GM23338 (cell line): ENCODE data around the gene LMO1. TPM values are rescaled to one million over a fixed set of nuclear protein-coding genes. Genes with fewer than 3 reads are reported as not detected.

ENCODE experiments used
- ATAC-seq: fragments of 200-7000 bp; cut with Tn5 transposase; 3 replicates; pipeline ENCODE4 v1.9.1; 2020
- DNase-seq: peaks from one replicate; pipeline ENCODE4 v3.0.0-alpha.2; 2015; ENCODE audit warnings: low spot score
- H2AFZ ChIP-seq: fragments of 200-600 bp; sonication (generic); 2 replicates; pipeline ENCODE4 v1.8.0; 2016; ENCODE audit warnings: antibody characterized with exemption, mild to moderate bottlenecking, moderate library complexity
- H3F3A ChIP-seq: fragments of 200-600 bp; sonication (generic); replicated peaks from 2 replicates; pipeline ENCODE4 v1.8.0; 2017; ENCODE audit warnings: antibody characterized with exemption, mixed run types, low read depth
- H3K27ac ChIP-seq: fragments of 200-600 bp; sonication (generic); 2 replicates; pipeline ENCODE4 v1.6.1; 2016; ENCODE audit warnings: low read depth
- H3K27me3 ChIP-seq: fragments of 200-600 bp; sonication (generic); 2 replicates; pipeline ENCODE4 v1.8.0; 2016; ENCODE audit warnings: mild to moderate bottlenecking, mixed run types, moderate library complexity; ENCODE audit not compliant: insufficient read depth
- H3K36me3 ChIP-seq: fragments of 200-600 bp; sonication (generic); 2 replicates; pipeline ENCODE4 v1.8.0; 2016; ENCODE audit warnings: mild to moderate bottlenecking; ENCODE audit not compliant: insufficient read depth
- H3K4me1 ChIP-seq: fragments of 200-600 bp; sonication (generic); 2 replicates; pipeline ENCODE4 v1.8.0; 2016; ENCODE audit warnings: mild to moderate bottlenecking, moderate library complexity; ENCODE audit not compliant: insufficient read depth
- H3K4me2 ChIP-seq: fragments of 200-600 bp; sonication (generic); 2 replicates; pipeline ENCODE4 v1.7.1; 2017; ENCODE audit warnings: mixed run types
- H3K4me3 ChIP-seq: fragments of 200-600 bp; sonication (generic); 2 replicates; pipeline ENCODE4 v1.6.1; 2016; ENCODE audit warnings: mixed run types
- H3K79me2 ChIP-seq: fragments of 200-600 bp; sonication (generic); replicated peaks from 2 replicates; pipeline ENCODE4 v1.8.0; 2017; ENCODE audit warnings: mild to moderate bottlenecking; ENCODE audit not compliant: insufficient read depth
- H3K9me2 ChIP-seq: fragments of 200-600 bp; sonication (generic); 2 replicates; pipeline ENCODE4 v1.8.0; 2017; ENCODE audit not compliant: insufficient read depth
- H4K20me1 ChIP-seq: fragments of 200-600 bp; sonication (generic); replicated peaks from 2 replicates; pipeline ENCODE4 v1.8.0; 2017; ENCODE audit warnings: mild to moderate bottlenecking; ENCODE audit not compliant: insufficient read depth
- H3K27ac Mint-ChIP-seq: 2 replicates; pipeline ENCODE4 v1.8.0; 2020; ENCODE audit warnings: inconsistent platforms, mild to moderate bottlenecking, moderate library complexity, mixed read lengths
- H3K27me3 Mint-ChIP-seq: 3 replicates; pipeline ENCODE4 v1.8.0; 2022; ENCODE audit warnings: low read depth, mild to moderate bottlenecking, moderate library complexity, mixed read lengths, inconsistent platforms; ENCODE audit not compliant: insufficient read depth, poor library complexity
- H3K36me3 Mint-ChIP-seq: 3 replicates; pipeline ENCODE4 v1.8.0; 2021; ENCODE audit warnings: low read depth, mild to moderate bottlenecking, inconsistent platforms, moderate library complexity, mixed read lengths
- H3K4me1 Mint-ChIP-seq: 3 replicates; pipeline ENCODE4 v1.8.0; 2020; ENCODE audit warnings: mild to moderate bottlenecking, inconsistent platforms, mixed read lengths
- H3K4me3 Mint-ChIP-seq: 3 replicates; pipeline ENCODE4 v1.8.0; 2021; ENCODE audit warnings: moderate library complexity, mild to moderate bottlenecking, inconsistent platforms, mixed read lengths
- H3K9me3 Mint-ChIP-seq: 3 replicates; pipeline ENCODE4 v1.8.0; 2020; ENCODE audit warnings: moderate library complexity, mild to moderate bottlenecking, inconsistent platforms, mixed read lengths
- CREB1 ChIP-seq: fragments of 250-450 bp; sonication (Bioruptor Pico); IDR thresholded peaks from 2 replicates; pipeline ENCODE4 v1.5.0; 2020; ENCODE audit warnings: low read depth, mild to moderate bottlenecking, moderate library complexity
- EZH2 ChIP-seq: fragments of 200-600 bp; sonication (generic); IDR thresholded peaks from one replicate; pipeline ENCODE4 v1.8.0; 2017; ENCODE audit warnings: antibody characterized with exemption, mild to moderate bottlenecking, low read depth; ENCODE audit not compliant: unreplicated experiment
- EZH2phosphoT487 ChIP-seq: fragments of 200-600 bp; sonication (generic); IDR thresholded peaks from one replicate; pipeline ENCODE4 v1.8.1; 2018; ENCODE audit warnings: antibody characterized with exemption; ENCODE audit not compliant: unreplicated experiment
- JUNB ChIP-seq: IDR thresholded peaks from one replicate; pipeline ENCODE4 v1.6.1; 2016; ENCODE audit warnings: antibody characterized with exemption; ENCODE audit not compliant: unreplicated experiment
- NANOG ChIP-seq: IDR thresholded peaks from 2 replicates; pipeline ENCODE4 v1.6.1; 2016; ENCODE audit warnings: antibody characterized with exemption, borderline replicate concordance
- POLR2AphosphoS5 ChIP-seq: IDR thresholded peaks from 2 replicates; pipeline ENCODE4 v1.6.1; 2016; ENCODE audit warnings: antibody characterized with exemption, low read depth
- STAT1 ChIP-seq: IDR thresholded peaks from one replicate; pipeline ENCODE4 v1.6.1; 2016; ENCODE audit warnings: antibody characterized with exemption; ENCODE audit not compliant: unreplicated experiment
- ZNF114 ChIP-seq: fragments of 250-450 bp; sonication (Bioruptor Pico); IDR thresholded peaks from 2 replicates; pipeline ENCODE4 v1.5.0; 2020; ENCODE audit warnings: mild to moderate bottlenecking, moderate library complexity
- ZNF331 ChIP-seq: fragments of 250-450 bp; sonication (Bioruptor Pico); IDR thresholded peaks from 2 replicates; pipeline ENCODE4 v1.5.0; 2020; ENCODE audit warnings: low read depth, mild to moderate bottlenecking, moderate library complexity
- polyA plus RNA-seq: library from polyadenylated mRNA; unstranded; fragments of >200 nt; fragmentation: Nextera tagmentation; extraction: Ambion mirVana; gene quantifications from 2 replicates; pipeline ENCODE4 v1.2.1, GENCODE V29; 2016
- total RNA-seq: library from RNA; depleted of rRNA; stranded (reverse); fragments of >200 nt; shearing (Covaris generic); gene quantifications from 2 replicates; pipeline ENCODE4 v1.2.3, GENCODE V29; 2014
- TF ChIP-seq, protein P1 (sequence below): fragments of 250-450 bp; sonication (Bioruptor Pico); IDR thresholded peaks from 2 replicates; pipeline ENCODE4 v1.5.0; 2020; ENCODE audit warnings: mild to moderate bottlenecking, moderate library complexity
- TF ChIP-seq, protein P2 (sequence below): IDR thresholded peaks from 2 replicates; pipeline ENCODE4 v1.6.1; 2016; ENCODE audit warnings: antibody characterized with exemption
- TF ChIP-seq, protein P3 (sequence below): IDR thresholded peaks from one replicate; pipeline ENCODE4 v1.6.1; 2018; ENCODE audit warnings: antibody characterized with exemption; ENCODE audit not compliant: unreplicated experiment
- TF ChIP-seq, protein P4 (sequence below), 2 experiments: fragments of 200-600 bp in 1 of 2; sonication (generic) in 1 of 2; conservative IDR thresholded peaks; 2 replicates each; pipeline versions ENCODE4 v1.5.1 to v1.6.1; 2016 to 2017; ENCODE audit warnings: antibody characterized with exemption in 2 of 2, low read depth in 2 of 2, mild to moderate bottlenecking in 2 of 2, moderate library complexity in 1 of 2

Gene LMO1
- total and polyA plus RNA-seq, 2 experiments from 2014 or later = 0.40 TPM; not detected in 1

DNA sequence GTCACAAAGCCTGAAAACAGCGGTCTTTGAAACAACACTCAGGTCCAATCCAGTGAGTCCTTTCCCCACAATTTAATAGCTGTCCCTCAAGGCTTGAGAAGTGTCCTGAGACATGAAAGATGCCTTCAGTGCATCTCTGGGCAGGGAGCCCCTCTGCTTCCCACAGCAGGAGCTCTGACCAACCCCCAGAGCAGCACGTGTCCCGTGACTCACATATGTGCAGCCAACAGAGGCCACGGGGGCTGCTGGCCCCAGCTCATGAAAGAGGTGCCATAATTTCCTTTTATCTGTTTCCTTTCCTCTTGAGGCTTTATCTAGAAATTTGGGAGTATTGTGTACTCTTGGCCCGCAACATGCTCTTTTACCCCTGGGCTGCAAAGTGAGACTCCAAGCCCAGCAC is 33.2 kb upstream of the LMO1 start:
- Histone ChIP-seq H3F3A (no peaks in the 10 kb centered on the region), H2AFZ (no peak overlapping the region), H3K4me2 (no peak overlapping the region), H3K9me2 (no peaks in the 10 kb centered on the region; the same call in 1 of the 2 replicates), H3K79me2 (no peaks in the 10 kb centered on the region), H3K27me3 (no peaks in the 10 kb centered on the region), H4K20me1 (no peaks in the 10 kb centered on the region), H3K36me3 (no peaks in the 10 kb centered on the region), H3K4me3 (no peak overlapping the region), H3K4me1 (no peaks in the 10 kb centered on the region), H3K27ac (no peak overlapping the region)
- H3K4me1 Mint-ChIP-seq = peaks cover 7% of the 10 kb centered on the region
- H3K36me3 Mint-ChIP-seq = no peaks in the 10 kb centered on the region; the same call in 2 of the 3 replicates
- ATAC-seq = no peak
- DNase-seq = no peak
- no peak overlapping the region for H3K27ac Mint-ChIP-seq
- H3K27me3 Mint-ChIP-seq = no peaks in the 10 kb centered on the region
- H3K4me3 Mint-ChIP-seq = no peak overlapping the region
- no peaks in the 10 kb centered on the region for H3K9me3 Mint-ChIP-seq
- no peak for TF ChIP-seq STAT1
- no peak for TF ChIP-seq JUNB
- TF ChIP-seq ZNF331 (CRISPR knock-in tag) = no peak
- TF ChIP-seq, protein P1, sequence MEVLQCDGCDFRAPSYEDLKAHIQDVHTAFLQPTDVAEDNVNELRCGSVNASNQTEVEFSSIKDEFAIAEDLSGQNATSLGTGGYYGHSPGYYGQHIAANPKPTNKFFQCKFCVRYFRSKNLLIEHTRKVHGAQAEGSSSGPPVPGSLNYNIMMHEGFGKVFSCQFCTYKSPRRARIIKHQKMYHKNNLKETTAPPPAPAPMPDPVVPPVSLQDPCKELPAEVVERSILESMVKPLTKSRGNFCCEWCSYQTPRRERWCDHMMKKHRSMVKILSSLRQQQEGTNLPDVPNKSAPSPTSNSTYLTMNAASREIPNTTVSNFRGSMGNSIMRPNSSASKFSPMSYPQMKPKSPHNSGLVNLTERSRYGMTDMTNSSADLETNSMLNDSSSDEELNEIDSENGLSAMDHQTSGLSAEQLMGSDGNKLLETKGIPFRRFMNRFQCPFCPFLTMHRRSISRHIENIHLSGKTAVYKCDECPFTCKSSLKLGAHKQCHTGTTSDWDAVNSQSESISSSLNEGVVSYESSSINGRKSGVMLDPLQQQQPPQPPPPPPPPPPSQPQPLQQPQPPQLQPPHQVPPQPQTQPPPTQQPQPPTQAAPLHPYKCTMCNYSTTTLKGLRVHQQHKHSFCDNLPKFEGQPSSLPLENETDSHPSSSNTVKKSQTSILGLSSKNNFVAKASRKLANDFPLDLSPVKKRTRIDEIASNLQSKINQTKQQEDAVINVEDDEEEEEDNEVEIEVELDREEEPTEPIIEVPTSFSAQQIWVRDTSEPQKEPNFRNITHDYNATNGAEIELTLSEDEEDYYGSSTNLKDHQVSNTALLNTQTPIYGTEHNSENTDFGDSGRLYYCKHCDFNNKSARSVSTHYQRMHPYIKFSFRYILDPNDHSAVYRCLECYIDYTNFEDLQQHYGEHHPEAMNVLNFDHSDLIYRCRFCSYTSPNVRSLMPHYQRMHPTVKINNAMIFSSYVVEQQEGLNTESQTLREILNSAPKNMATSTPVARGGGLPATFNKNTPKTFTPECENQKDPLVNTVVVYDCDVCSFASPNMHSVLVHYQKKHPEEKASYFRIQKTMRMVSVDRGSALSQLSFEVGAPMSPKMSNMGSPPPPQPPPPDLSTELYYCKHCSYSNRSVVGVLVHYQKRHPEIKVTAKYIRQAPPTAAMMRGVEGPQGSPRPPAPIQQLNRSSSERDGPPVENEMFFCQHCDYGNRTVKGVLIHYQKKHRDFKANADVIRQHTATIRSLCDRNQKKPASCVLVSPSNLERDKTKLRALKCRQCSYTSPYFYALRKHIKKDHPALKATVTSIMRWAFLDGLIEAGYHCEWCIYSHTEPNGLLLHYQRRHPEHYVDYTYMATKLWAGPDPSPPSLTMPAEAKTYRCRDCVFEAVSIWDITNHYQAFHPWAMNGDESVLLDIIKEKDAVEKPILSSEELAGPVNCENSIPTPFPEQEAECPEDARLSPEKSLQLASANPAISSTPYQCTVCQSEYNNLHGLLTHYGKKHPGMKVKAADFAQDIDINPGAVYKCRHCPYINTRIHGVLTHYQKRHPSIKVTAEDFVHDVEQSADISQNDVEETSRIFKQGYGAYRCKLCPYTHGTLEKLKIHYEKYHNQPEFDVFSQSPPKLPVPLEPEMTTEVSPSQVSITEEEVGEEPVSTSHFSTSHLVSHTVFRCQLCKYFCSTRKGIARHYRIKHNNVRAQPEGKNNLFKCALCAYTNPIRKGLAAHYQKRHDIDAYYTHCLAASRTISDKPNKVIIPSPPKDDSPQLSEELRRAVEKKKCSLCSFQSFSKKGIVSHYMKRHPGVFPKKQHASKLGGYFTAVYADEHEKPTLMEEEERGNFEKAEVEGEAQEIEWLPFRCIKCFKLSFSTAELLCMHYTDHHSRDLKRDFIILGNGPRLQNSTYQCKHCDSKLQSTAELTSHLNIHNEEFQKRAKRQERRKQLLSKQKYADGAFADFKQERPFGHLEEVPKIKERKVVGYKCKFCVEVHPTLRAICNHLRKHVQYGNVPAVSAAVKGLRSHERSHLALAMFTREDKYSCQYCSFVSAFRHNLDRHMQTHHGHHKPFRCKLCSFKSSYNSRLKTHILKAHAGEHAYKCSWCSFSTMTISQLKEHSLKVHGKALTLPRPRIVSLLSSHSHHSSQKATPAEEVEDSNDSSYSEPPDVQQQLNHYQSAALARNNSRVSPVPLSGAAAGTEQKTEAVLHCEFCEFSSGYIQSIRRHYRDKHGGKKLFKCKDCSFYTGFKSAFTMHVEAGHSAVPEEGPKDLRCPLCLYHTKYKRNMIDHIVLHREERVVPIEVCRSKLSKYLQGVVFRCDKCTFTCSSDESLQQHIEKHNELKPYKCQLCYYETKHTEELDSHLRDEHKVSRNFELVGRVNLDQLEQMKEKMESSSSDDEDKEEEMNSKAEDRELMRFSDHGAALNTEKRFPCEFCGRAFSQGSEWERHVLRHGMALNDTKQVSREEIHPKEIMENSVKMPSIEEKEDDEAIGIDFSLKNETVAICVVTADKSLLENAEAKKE = no peak
- TF ChIP-seq, protein P2, sequence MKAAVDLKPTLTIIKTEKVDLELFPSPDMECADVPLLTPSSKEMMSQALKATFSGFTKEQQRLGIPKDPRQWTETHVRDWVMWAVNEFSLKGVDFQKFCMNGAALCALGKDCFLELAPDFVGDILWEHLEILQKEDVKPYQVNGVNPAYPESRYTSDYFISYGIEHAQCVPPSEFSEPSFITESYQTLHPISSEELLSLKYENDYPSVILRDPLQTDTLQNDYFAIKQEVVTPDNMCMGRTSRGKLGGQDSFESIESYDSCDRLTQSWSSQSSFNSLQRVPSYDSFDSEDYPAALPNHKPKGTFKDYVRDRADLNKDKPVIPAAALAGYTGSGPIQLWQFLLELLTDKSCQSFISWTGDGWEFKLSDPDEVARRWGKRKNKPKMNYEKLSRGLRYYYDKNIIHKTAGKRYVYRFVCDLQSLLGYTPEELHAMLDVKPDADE = no peak
- no peak for TF ChIP-seq NANOG
- TF ChIP-seq CREB1 (CRISPR knock-in tag) = no peak
- TF ChIP-seq EZH2 = no peak
- TF ChIP-seq EZH2phosphoT487 = no peak
- no peak for TF ChIP-seq POLR2AphosphoS5
- TF ChIP-seq, protein P3, sequence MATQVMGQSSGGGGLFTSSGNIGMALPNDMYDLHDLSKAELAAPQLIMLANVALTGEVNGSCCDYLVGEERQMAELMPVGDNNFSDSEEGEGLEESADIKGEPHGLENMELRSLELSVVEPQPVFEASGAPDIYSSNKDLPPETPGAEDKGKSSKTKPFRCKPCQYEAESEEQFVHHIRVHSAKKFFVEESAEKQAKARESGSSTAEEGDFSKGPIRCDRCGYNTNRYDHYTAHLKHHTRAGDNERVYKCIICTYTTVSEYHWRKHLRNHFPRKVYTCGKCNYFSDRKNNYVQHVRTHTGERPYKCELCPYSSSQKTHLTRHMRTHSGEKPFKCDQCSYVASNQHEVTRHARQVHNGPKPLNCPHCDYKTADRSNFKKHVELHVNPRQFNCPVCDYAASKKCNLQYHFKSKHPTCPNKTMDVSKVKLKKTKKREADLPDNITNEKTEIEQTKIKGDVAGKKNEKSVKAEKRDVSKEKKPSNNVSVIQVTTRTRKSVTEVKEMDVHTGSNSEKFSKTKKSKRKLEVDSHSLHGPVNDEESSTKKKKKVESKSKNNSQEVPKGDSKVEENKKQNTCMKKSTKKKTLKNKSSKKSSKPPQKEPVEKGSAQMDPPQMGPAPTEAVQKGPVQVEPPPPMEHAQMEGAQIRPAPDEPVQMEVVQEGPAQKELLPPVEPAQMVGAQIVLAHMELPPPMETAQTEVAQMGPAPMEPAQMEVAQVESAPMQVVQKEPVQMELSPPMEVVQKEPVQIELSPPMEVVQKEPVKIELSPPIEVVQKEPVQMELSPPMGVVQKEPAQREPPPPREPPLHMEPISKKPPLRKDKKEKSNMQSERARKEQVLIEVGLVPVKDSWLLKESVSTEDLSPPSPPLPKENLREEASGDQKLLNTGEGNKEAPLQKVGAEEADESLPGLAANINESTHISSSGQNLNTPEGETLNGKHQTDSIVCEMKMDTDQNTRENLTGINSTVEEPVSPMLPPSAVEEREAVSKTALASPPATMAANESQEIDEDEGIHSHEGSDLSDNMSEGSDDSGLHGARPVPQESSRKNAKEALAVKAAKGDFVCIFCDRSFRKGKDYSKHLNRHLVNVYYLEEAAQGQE = no peak
- TF ChIP-seq, protein P4, sequence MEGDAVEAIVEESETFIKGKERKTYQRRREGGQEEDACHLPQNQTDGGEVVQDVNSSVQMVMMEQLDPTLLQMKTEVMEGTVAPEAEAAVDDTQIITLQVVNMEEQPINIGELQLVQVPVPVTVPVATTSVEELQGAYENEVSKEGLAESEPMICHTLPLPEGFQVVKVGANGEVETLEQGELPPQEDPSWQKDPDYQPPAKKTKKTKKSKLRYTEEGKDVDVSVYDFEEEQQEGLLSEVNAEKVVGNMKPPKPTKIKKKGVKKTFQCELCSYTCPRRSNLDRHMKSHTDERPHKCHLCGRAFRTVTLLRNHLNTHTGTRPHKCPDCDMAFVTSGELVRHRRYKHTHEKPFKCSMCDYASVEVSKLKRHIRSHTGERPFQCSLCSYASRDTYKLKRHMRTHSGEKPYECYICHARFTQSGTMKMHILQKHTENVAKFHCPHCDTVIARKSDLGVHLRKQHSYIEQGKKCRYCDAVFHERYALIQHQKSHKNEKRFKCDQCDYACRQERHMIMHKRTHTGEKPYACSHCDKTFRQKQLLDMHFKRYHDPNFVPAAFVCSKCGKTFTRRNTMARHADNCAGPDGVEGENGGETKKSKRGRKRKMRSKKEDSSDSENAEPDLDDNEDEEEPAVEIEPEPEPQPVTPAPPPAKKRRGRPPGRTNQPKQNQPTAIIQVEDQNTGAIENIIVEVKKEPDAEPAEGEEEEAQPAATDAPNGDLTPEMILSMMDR (conservative IDR thresholded peaks at IDR 0.05; ENCODE audit: low read depth in 2 of 2) = no peak
- no peak for TF ChIP-seq ZNF114 (CRISPR knock-in tag)
